Calu3 (cell line): ENCODE measurements around the gene HCST. TPM values are rescaled to one million over a fixed set of nuclear protein-coding genes. Genes with fewer than 3 reads are reported as not detected.

Source experiments
- BruUV-seq: library from RNA; stranded (reverse); fragments of 400-500 nt; replicated peaks from 2 replicates; lab custom pipeline; 2021; lab: Mats Ljungman, UMichigan
- CTCF ChIA-PET: fragments of 300-600 bp; sonication (Branson Sonifier 250); formaldehyde crosslinking; loops from one replicate; lab custom pipeline; 2022; ENCODE audit warnings: antibody characterized with exemption; lab: Charles Lee
- DNase-seq: peaks from one replicate; pipeline ENCODE4 v3.0.0; 2022
- H3K27ac Mint-ChIP-seq: one replicate; pipeline ENCODE4 v1.8.0; 2022; ENCODE audit warnings: mixed read lengths; ENCODE audit not compliant: unreplicated experiment
- H3K27me3 Mint-ChIP-seq: one replicate; pipeline ENCODE4 v1.8.0; 2022; ENCODE audit warnings: mixed read lengths; ENCODE audit not compliant: unreplicated experiment
- H3K36me3 Mint-ChIP-seq: one replicate; pipeline ENCODE4 v1.8.0; 2022; ENCODE audit warnings: mild to moderate bottlenecking, moderate library complexity, mixed read lengths; ENCODE audit not compliant: insufficient read depth, unreplicated experiment
- H3K4me1 Mint-ChIP-seq: one replicate; pipeline ENCODE4 v1.8.0; 2022; ENCODE audit warnings: mild to moderate bottlenecking, low read depth, mixed read lengths; ENCODE audit not compliant: unreplicated experiment
- H3K4me3 Mint-ChIP-seq: one replicate; pipeline ENCODE4 v1.8.0; 2022; ENCODE audit warnings: mild to moderate bottlenecking, low read depth, moderate library complexity, mixed read lengths; ENCODE audit not compliant: unreplicated experiment
- H3K9me3 Mint-ChIP-seq: one replicate; pipeline ENCODE4 v1.8.0; 2022; ENCODE audit warnings: low read depth, mixed read lengths; ENCODE audit not compliant: unreplicated experiment
- CTCF ChIP-seq: fragments of 200-600 bp; IDR thresholded peaks from one replicate; pipeline ENCODE4 v1.8.0; 2022; ENCODE audit warnings: antibody characterized with exemption; ENCODE audit not compliant: unreplicated experiment
- intact Hi-C: fragments of 100-400 bp; cut with micrococcal nuclease; formaldehyde crosslinking; loops from one replicate; pipeline ENCODE4 v1.10.0; 2022; ENCODE audit not compliant: unreplicated experiment
- total RNA-seq: library from RNA; stranded (reverse); gene quantifications from 2 replicates; pipeline ENCODE4 v1.2.3, GENCODE V29; 2022

HCST gene
- total RNA-seq, 1 experiment from 2014 or later = not detected

GRCh38 chr19:35932291-35932936 lies 30.1 kb downstream of the HCST start:
- TF ChIP-seq CTCF = no peak
- no peak overlapping the region for H3K4me3 Mint-ChIP-seq
- H3K27me3 Mint-ChIP-seq = peaks cover 5% of the 10 kb centered on the region
- BruUV-seq = no TSS peak
- H3K36me3 Mint-ChIP-seq = peaks cover 13% of the 10 kb centered on the region
- H3K27ac Mint-ChIP-seq = peak overlapping the region; percentile 46
- no peak for DNase-seq
- CTCF ChIA-PET = interaction anchor here (0.6 to 2.0 kb wide), 6 partner anchors 32 to 240 kb away, joined by 3 to 20 read pairs (median 5); partner anchors contain the start of gene LIN37
- intact Hi-C loops = loop anchor here (10.0 kb wide), 1 partner anchor 188 kb away; the partner anchor contains the start of genes IGFLR1, LIN37, PSENEN and U2AF1L4
- H3K4me1 Mint-ChIP-seq = peaks cover 19% of the 10 kb centered on the region
- no peaks in the 10 kb centered on the region for H3K9me3 Mint-ChIP-seq

- Mint-ChIP-seq H3K4me1 (peaks cover 29% of the 10 kb centered on the region), H3K9me3 (no peaks in the 10 kb centered on the region), H3K4me3 (peak within 1 kb of the TSS; percentile 79), H3K27me3 (no peaks in the 10 kb centered on the region), H3K27ac (peak within 1 kb of the TSS; percentile 6), H3K36me3 (peaks cover 14% of the 10 kb centered on the region)
- DNase-seq = peak; percentile 75
- no peak for TF ChIP-seq CTCF
- intact Hi-C loops = loop anchor here (2.0 to 10.0 kb wide), 2 partner anchors 47 to 191 kb away; partner anchors contain the start of genes IGFLR1, LIN37, PSENEN and U2AF1L4
- BruUV-seq = no TSS peak
- CTCF ChIA-PET = no interaction called here
Measured at GRCh38 chr19:35935911-35936737, 33.8 kb downstream of the HCST start, which contains the start of gene LRFN3. Gene LRFN3 (plus strand): TSS chr19:35936374. CDS start chr19:35939426, 3,052 bp downstream.

- TSS peak; percentile 75 for BruUV-seq
- intact Hi-C loops = loop anchor here (2.0 to 10.0 kb wide), 2 partner anchors 48 to 192 kb away; partner anchors contain the start of genes IGFLR1, LIN37, PSENEN and U2AF1L4
- H3K27ac Mint-ChIP-seq = no peak overlapping the region
- H3K36me3 Mint-ChIP-seq = peaks cover 13% of the 10 kb centered on the region
- CTCF ChIA-PET = no interaction called here
- H3K27me3 Mint-ChIP-seq = no peaks in the 10 kb centered on the region
- no peak for DNase-seq
- TF ChIP-seq CTCF = no peak
- H3K9me3 Mint-ChIP-seq = no peaks in the 10 kb centered on the region
- peaks cover 27% of the 10 kb centered on the region for H3K4me1 Mint-ChIP-seq
- peak overlapping the region; percentile 79 for H3K4me3 Mint-ChIP-seq
Measured at GRCh38 chr19:35936738-35937268, 34.5 kb downstream of the HCST start.
